Measurements from ENCODE around the gene TF.

GRCh38 chr3:133777807-133778568 is 31.8 kb downstream of the TF start:
- TF ChIP-seq CTCF (IDR thresholded peaks at IDR 0.05; ENCODE audit: low read length) (no peak), EZH2 (optimal IDR thresholded peaks at IDR 0.05; ENCODE audit: low read depth, low read length) (no peak)
